HEK293 (cell line): ENCODE results near the gene SLC7A9.

Source experiments
- CTCF ChIA-PET: fragments of 350-600 bp; formaldehyde crosslinking; extraction: SDS; loops from one replicate; lab custom pipeline; 2021; ENCODE audit warnings: antibody characterized with exemption; lab: Yijun Ruan, JAX
- POLR2A ChIA-PET: fragments of 300-600 bp; formaldehyde crosslinking; extraction: SDS; loops from one replicate; lab custom pipeline; 2020; ENCODE audit warnings: antibody characterized with exemption, inconsistent platforms; lab: Yijun Ruan, JAX
- H3K27ac ChIP-seq: fragments of 200-500 bp; sonication (Bioruptor generic); 2 replicates; pipeline ENCODE4 v1.5.1; 2014; ENCODE audit warnings: low read depth, low read length, control low read depth, inconsistent platforms; ENCODE audit errors: extremely low read depth
- H3K36me3 ChIP-seq, 2 experiments: fragments of 200-500 bp in 1 of 2; sonication (Bioruptor generic) in 1 of 2; 1 replicate in 1 of 2; 2 replicates in 1 of 2; pipeline ENCODE4 v1.5.1; 2014 to 2017; ENCODE audit warnings: inconsistent platforms in 2 of 2, low read length in 2 of 2; ENCODE audit not compliant: control insufficient read depth in 2 of 2, insufficient read depth in 1 of 2
- H3K4me1 ChIP-seq: fragments of 200-500 bp; sonication (Bioruptor generic); 2 replicates; pipeline ENCODE4 v1.5.1; 2014; ENCODE audit warnings: mild to moderate bottlenecking, low read length, inconsistent platforms; ENCODE audit not compliant: control insufficient read depth, insufficient read depth
- H3K4me3 ChIP-seq: 2 replicates; pipeline ENCODE4 v1.5.1; 2011; ENCODE audit warnings: low read depth, mild to moderate bottlenecking, control low read depth, low read length, moderate library complexity
- H3K9me3 ChIP-seq: fragments of 200-500 bp; sonication (Bioruptor generic); 2 replicates; pipeline ENCODE4 v1.5.1; 2014; ENCODE audit warnings: low read depth, low read length, inconsistent platforms; ENCODE audit not compliant: control insufficient read depth, insufficient read depth
- BCL11B ChIP-seq: fragments of 450-650 bp; formaldehyde crosslinking; IDR thresholded peaks from 2 replicates; pipeline ENCODE4 v1.5.1; 2016; ENCODE audit warnings: low read depth, missing biosample characterization, missing genetic modification characterization
- GLIS2 ChIP-seq: fragments of 450-650 bp; formaldehyde crosslinking; IDR thresholded peaks from 2 replicates; pipeline ENCODE4 v1.5.1; 2016; ENCODE audit warnings: missing biosample characterization, missing genetic modification characterization
- HOXC10 ChIP-seq: sonication (generic); formaldehyde crosslinking; IDR thresholded peaks from 2 replicates; pipeline ENCODE4 v1.8.1; 2023; ENCODE audit warnings: mild to moderate bottlenecking, missing genetic modification reagents
- PATZ1 ChIP-seq: fragments of 450-650 bp; formaldehyde crosslinking; IDR thresholded peaks from 2 replicates; pipeline ENCODE4 v1.5.1; 2016; ENCODE audit warnings: missing biosample characterization, missing genetic modification characterization
- ZBTB17 ChIP-seq: fragments of 450-650 bp; formaldehyde crosslinking; IDR thresholded peaks from 2 replicates; pipeline ENCODE4 v1.5.1; 2016; ENCODE audit warnings: missing biosample characterization, missing genetic modification characterization
- ZBTB7A ChIP-seq: fragments of 450-650 bp; formaldehyde crosslinking; IDR thresholded peaks from 2 replicates; pipeline ENCODE4 v1.5.1; 2016; ENCODE audit warnings: low read depth, missing biosample characterization, missing genetic modification characterization
- ZNF114 ChIP-seq: fragments of 450-650 bp; formaldehyde crosslinking; IDR thresholded peaks from 2 replicates; pipeline ENCODE4 v1.5.0; 2017; ENCODE audit warnings: missing biosample characterization, missing genetic modification characterization
- ZNF146 ChIP-seq: fragments of 450-650 bp; formaldehyde crosslinking; IDR thresholded peaks from 2 replicates; pipeline ENCODE4 v1.5.1; 2016; ENCODE audit warnings: missing biosample characterization, missing genetic modification characterization
- ZNF155 ChIP-seq: fragments of 450-650 bp; formaldehyde crosslinking; IDR thresholded peaks from 2 replicates; pipeline ENCODE4 v1.5.1; 2016; ENCODE audit warnings: missing biosample characterization, missing genetic modification characterization
- ZNF157 ChIP-seq: fragments of 450-650 bp; formaldehyde crosslinking; IDR thresholded peaks from 2 replicates; pipeline ENCODE4 v1.5.1; 2016; ENCODE audit warnings: missing biosample characterization, missing genetic modification characterization
- ZNF214 ChIP-seq: fragments of 450-650 bp; formaldehyde crosslinking; IDR thresholded peaks from 2 replicates; pipeline ENCODE4 v1.5.1; 2017; ENCODE audit warnings: missing biosample characterization, mild to moderate bottlenecking, missing genetic modification characterization, borderline replicate concordance
- ZNF221 ChIP-seq: fragments of 450-650 bp; formaldehyde crosslinking; IDR thresholded peaks from 2 replicates; pipeline ENCODE4 v1.5.1; 2017; ENCODE audit warnings: missing biosample characterization, missing genetic modification characterization, borderline replicate concordance
- ZNF24 ChIP-seq: fragments of 450-650 bp; formaldehyde crosslinking; IDR thresholded peaks from 2 replicates; pipeline ENCODE4 v1.5.1; 2016; ENCODE audit warnings: missing biosample characterization, missing genetic modification characterization
- ZNF324 ChIP-seq: fragments of 450-650 bp; formaldehyde crosslinking; IDR thresholded peaks from 2 replicates; pipeline ENCODE4 v1.5.1; 2016; ENCODE audit warnings: missing biosample characterization, missing genetic modification characterization
- ZNF426 ChIP-seq: fragments of 450-650 bp; formaldehyde crosslinking; IDR thresholded peaks from 2 replicates; pipeline ENCODE4 v1.5.1; 2017; ENCODE audit warnings: missing biosample characterization, missing genetic modification characterization, mild to moderate bottlenecking, inconsistent platforms, moderate library complexity
- ZNF521 ChIP-seq: fragments of 450-650 bp; formaldehyde crosslinking; IDR thresholded peaks from 2 replicates; pipeline ENCODE4 v1.5.1; 2017; ENCODE audit warnings: missing biosample characterization, mild to moderate bottlenecking, missing genetic modification characterization
- ZNF530 ChIP-seq: fragments of 450-650 bp; formaldehyde crosslinking; IDR thresholded peaks from 2 replicates; pipeline ENCODE4 v1.5.1; 2016; ENCODE audit warnings: low read depth, missing biosample characterization, missing genetic modification characterization
- ZNF544 ChIP-seq: fragments of 450-650 bp; formaldehyde crosslinking; IDR thresholded peaks from 2 replicates; pipeline ENCODE4 v1.5.0; 2017; ENCODE audit warnings: missing biosample characterization, missing genetic modification characterization
- ZNF600 ChIP-seq: fragments of 450-650 bp; formaldehyde crosslinking; IDR thresholded peaks from 2 replicates; pipeline ENCODE4 v1.5.1; 2016; ENCODE audit warnings: missing biosample characterization, missing genetic modification characterization
- ZNF626 ChIP-seq: fragments of 450-650 bp; sonication (Bioruptor Pico); formaldehyde crosslinking; IDR thresholded peaks from 2 replicates; pipeline ENCODE4 v1.5.1; 2018; ENCODE audit warnings: missing biosample characterization, missing genetic modification characterization, inconsistent platforms
- ZNF660 ChIP-seq: fragments of 450-650 bp; IDR thresholded peaks from 2 replicates; pipeline ENCODE4 v1.5.1; 2018; ENCODE audit warnings: missing biosample characterization, mild to moderate bottlenecking, missing genetic modification characterization
- ZNF664 ChIP-seq: fragments of 450-650 bp; formaldehyde crosslinking; IDR thresholded peaks from 2 replicates; pipeline ENCODE4 v1.5.1; 2016; ENCODE audit warnings: missing biosample characterization, missing genetic modification characterization
- ZNF677 ChIP-seq: fragments of 450-650 bp; IDR thresholded peaks from 2 replicates; pipeline ENCODE4 v1.5.0; 2018; ENCODE audit warnings: missing biosample characterization, mild to moderate bottlenecking, missing genetic modification characterization, moderate library complexity
- ZNF791 ChIP-seq: fragments of 450-650 bp; formaldehyde crosslinking; IDR thresholded peaks from 2 replicates; pipeline ENCODE4 v1.5.1; 2016; ENCODE audit warnings: missing biosample characterization, missing genetic modification characterization
- ZNF837 ChIP-seq: fragments of 450-650 bp; formaldehyde crosslinking; IDR thresholded peaks from 2 replicates; pipeline ENCODE4 v1.5.1; 2016; ENCODE audit warnings: missing biosample characterization, missing genetic modification characterization
- ZSCAN23 ChIP-seq: fragments of 450-650 bp; formaldehyde crosslinking; IDR thresholded peaks from 2 replicates; pipeline ENCODE4 v1.5.1; 2016; ENCODE audit warnings: missing biosample characterization, missing genetic modification characterization
- TF ChIP-seq, protein P1 (sequence below): fragments of 450-650 bp; formaldehyde crosslinking; IDR thresholded peaks from 2 replicates; pipeline ENCODE4; 2016; ENCODE audit warnings: missing biosample characterization, missing genetic modification characterization
- TF ChIP-seq, protein P2 (sequence below): fragments of 450-650 bp; formaldehyde crosslinking; IDR thresholded peaks from 2 replicates; pipeline ENCODE4 v1.5.1; 2016; ENCODE audit warnings: missing biosample characterization, missing genetic modification characterization, borderline replicate concordance

The SLC7A9 gene

DNA sequence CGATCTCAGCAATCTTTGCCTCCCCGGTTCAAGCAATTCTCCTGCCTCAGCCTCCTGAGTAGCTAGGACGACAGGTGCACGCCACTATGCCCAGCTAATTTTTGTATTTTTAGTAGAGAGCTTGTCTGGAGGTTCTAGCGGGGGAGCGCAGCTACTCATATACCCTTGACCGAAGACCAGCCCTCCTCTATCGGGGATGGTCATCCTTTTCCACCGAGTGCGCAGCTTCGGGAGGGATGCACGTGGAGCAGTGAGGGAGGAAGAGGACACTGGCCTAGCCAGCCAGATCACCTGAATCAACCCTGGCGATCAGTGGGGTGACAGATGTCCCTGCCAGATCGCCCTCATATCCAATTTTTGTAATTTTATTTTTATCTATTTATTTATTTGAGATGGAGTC lies 6.8 kb downstream of the SLC7A9 start:
- Histone ChIP-seq H3K27ac (no peak overlapping the region), H3K36me3 (no peaks in the 10 kb centered on the region; a peak in 1 of 3 replicates), H3K4me1 (no peaks in the 10 kb centered on the region), H3K9me3 (no peaks in the 10 kb centered on the region), H3K4me3 (no peak overlapping the region)
- TF ChIP-seq ZSCAN23 (tag by site-specific recombination) = no peak
- TF ChIP-seq ZNF146 (tag by site-specific recombination) = no peak
- TF ChIP-seq ZNF530 (tag by site-specific recombination) = no peak
- no peak for TF ChIP-seq HOXC10 (CRISPR knock-in tag)
- no peak for TF ChIP-seq ZNF660
- no peak for TF ChIP-seq ZNF324 (tag by site-specific recombination)
- TF ChIP-seq ZNF24 (tag by site-specific recombination) = no peak
- TF ChIP-seq ZBTB17 = no peak
- TF ChIP-seq ZNF677 (tag by site-specific recombination) = no peak
- no peak for TF ChIP-seq GLIS2 (tag by site-specific recombination)
- CTCF ChIA-PET = interaction anchor here (0.7 to 1.3 kb wide), 3 partner anchors 144 to 1327 kb away, joined by 3 to 4 read pairs (median 3); no protein-coding TSS in a partner anchor
- POLR2A ChIA-PET = no interaction called here

DNA sequence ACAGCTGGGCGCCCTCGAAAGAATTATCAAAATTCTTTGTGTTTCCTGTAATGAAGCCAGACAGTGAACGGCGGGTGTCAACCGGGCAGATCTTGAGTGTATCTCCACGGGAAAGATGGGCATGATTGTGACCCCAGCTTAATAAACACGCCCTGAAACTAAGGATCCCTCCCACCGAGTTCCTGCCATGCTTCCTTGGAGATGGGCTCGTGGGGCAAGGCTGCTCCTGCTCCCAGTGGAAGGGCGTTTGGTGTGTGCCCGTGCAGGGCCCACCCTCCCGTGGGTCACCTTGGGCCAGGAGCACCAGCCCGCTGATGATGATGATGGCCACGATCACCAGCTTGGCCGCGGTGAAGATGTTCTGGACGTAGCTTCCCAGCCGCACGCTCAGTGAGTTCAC lies 7.4 kb downstream of the SLC7A9 start:
- CTCF ChIA-PET = interaction anchor here (0.6 to 1.3 kb wide), 3 partner anchors 262 to 1326 kb away, joined by 3 to 4 read pairs (median 3); no protein-coding TSS in a partner anchor
- no peak overlapping the region for H3K4me3 ChIP-seq
- H3K4me1 ChIP-seq = no peaks in the 10 kb centered on the region
- no peaks in the 10 kb centered on the region for H3K9me3 ChIP-seq
- H3K27ac ChIP-seq = no peak overlapping the region
- TF ChIP-seq PATZ1 (no peak), ZNF600 (tag by site-specific recombination) (no peak), ZNF426 (no peak), ZBTB7A (tag by site-specific recombination) (no peak), ZNF664 (tag by site-specific recombination) (no peak), ZNF521 (tag by site-specific recombination) (no peak), ZNF214 (tag by site-specific recombination) (no peak), BCL11B (no peak), ZNF24 (tag by site-specific recombination) (no peak), ZNF155 (tag by site-specific recombination) (no peak), ZNF626 (tag by site-specific recombination) (no peak), ZNF221 (tag by site-specific recombination) (no peak), ZNF114 (tag by site-specific recombination) (no peak), ZNF544 (tag by site-specific recombination) (no peak), ZNF791 (tag by site-specific recombination) (no peak), ZNF837 (tag by site-specific recombination) (no peak), ZNF157 (tag by site-specific recombination) (no peak)
- TF ChIP-seq, protein P1, sequence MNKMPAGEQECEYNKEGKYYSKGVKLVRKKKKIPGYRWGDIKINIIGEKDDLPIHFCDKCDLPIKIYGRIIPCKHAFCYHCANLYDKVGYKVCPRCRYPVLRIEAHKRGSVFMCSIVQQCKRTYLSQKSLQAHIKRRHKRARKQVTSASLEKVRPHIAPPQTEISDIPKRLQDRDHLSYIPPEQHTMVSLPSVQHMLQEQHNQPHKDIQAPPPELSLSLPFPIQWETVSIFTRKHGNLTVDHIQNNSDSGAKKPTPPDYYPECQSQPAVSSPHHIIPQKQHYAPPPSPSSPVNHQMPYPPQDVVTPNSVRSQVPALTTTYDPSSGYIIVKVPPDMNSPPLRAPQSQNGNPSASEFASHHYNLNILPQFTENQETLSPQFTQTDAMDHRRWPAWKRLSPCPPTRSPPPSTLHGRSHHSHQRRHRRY (tag by site-specific recombination) = no peak
- TF ChIP-seq, protein P2, sequence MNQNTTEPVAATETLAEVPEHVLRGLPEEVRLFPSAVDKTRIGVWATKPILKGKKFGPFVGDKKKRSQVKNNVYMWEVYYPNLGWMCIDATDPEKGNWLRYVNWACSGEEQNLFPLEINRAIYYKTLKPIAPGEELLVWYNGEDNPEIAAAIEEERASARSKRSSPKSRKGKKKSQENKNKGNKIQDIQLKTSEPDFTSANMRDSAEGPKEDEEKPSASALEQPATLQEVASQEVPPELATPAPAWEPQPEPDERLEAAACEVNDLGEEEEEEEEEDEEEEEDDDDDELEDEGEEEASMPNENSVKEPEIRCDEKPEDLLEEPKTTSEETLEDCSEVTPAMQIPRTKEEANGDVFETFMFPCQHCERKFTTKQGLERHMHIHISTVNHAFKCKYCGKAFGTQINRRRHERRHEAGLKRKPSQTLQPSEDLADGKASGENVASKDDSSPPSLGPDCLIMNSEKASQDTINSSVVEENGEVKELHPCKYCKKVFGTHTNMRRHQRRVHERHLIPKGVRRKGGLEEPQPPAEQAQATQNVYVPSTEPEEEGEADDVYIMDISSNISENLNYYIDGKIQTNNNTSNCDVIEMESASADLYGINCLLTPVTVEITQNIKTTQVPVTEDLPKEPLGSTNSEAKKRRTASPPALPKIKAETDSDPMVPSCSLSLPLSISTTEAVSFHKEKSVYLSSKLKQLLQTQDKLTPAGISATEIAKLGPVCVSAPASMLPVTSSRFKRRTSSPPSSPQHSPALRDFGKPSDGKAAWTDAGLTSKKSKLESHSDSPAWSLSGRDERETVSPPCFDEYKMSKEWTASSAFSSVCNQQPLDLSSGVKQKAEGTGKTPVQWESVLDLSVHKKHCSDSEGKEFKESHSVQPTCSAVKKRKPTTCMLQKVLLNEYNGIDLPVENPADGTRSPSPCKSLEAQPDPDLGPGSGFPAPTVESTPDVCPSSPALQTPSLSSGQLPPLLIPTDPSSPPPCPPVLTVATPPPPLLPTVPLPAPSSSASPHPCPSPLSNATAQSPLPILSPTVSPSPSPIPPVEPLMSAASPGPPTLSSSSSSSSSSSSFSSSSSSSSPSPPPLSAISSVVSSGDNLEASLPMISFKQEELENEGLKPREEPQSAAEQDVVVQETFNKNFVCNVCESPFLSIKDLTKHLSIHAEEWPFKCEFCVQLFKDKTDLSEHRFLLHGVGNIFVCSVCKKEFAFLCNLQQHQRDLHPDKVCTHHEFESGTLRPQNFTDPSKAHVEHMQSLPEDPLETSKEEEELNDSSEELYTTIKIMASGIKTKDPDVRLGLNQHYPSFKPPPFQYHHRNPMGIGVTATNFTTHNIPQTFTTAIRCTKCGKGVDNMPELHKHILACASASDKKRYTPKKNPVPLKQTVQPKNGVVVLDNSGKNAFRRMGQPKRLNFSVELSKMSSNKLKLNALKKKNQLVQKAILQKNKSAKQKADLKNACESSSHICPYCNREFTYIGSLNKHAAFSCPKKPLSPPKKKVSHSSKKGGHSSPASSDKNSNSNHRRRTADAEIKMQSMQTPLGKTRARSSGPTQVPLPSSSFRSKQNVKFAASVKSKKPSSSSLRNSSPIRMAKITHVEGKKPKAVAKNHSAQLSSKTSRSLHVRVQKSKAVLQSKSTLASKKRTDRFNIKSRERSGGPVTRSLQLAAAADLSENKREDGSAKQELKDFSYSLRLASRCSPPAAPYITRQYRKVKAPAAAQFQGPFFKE (tag by site-specific recombination) = no peak
- no peaks in the 10 kb centered on the region; a peak in 1 of 3 replicates for H3K36me3 ChIP-seq
- POLR2A ChIA-PET = no interaction called here
